ENCODE data around the gene CYP2J2.
"Not testable (repeated sequence)": the region's sequence is repeated elsewhere in the genome, so short reads cannot be mapped to it uniquely, and the experiment has no call there.

Gene CYP2J2

GRCh38 chr1:59866462-59866861 lies 60.1 kb downstream of the CYP2J2 start:
- no peak for DNase-seq (ENCODE audit: low read depth, low spot score)

DNA sequence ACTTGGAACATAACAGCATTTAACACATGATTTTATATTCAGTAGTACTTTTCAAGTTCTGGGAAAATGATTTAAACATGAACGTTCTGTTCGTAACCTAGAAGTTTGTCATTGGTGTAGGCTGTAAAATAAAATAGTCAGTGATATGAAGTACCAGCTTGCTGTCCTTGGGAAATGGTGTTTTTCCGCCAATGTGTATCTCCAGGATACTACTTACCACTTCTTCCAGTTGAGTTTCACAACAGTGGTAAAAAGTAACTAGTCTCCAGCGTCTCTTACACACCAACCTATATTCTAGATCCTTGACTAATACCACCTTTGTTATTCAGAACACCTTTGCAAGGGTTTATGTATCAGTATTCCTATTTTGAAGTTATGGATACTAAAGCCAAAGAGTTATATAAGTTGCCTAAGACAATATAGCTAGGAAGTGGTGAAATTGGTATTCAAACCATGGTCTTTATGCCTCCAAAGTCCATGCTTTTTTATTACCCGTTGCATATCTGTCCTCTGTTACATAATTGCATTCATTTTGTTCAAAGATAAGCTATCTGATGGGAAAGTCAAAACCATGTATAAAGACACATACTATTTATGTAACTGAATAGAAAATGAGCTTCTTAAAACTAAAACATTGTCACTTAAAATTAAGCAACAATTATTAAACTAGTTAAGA lies 68.8 kb downstream of the CYP2J2 start:
- no peak for DNase-seq (ENCODE audit: low read depth, low spot score)

- no peak for DNase-seq (ENCODE audit: low read depth, low spot score)
These were observed 69.7 kb downstream of the CYP2J2 start for GRCh38 chr1:59856725-59857338.

GRCh38 chr1:59855297-59855696 lies 71.3 kb downstream of the CYP2J2 start:
- DNase-seq (ENCODE audit: low read depth, low spot score): not testable (repeated sequence)

- no peak for DNase-seq (ENCODE audit: low read depth, low spot score)
These were observed 74.5 kb downstream of the CYP2J2 start for GRCh38 chr1:59852117-59852516.

DNA sequence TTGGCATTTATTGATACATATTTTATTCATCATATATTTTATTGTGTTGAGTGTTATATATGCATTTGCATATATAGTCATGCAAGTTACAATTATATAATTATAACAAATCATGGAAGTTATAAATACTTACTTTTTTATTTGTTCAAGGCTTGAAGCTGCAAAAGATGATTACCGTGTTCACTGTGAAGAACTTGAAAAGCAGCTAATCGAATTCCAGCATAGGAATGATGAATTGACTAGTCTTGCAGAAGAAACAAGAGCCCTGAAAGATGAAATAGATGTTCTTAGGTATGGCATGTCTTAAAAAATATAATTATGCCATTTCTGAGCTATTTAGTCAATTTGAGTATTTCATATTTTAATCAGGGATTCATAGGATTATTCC lies 79.7 kb downstream of the CYP2J2 start:
- DNase-seq (ENCODE audit: low read depth, low spot score): no peak

DNA sequence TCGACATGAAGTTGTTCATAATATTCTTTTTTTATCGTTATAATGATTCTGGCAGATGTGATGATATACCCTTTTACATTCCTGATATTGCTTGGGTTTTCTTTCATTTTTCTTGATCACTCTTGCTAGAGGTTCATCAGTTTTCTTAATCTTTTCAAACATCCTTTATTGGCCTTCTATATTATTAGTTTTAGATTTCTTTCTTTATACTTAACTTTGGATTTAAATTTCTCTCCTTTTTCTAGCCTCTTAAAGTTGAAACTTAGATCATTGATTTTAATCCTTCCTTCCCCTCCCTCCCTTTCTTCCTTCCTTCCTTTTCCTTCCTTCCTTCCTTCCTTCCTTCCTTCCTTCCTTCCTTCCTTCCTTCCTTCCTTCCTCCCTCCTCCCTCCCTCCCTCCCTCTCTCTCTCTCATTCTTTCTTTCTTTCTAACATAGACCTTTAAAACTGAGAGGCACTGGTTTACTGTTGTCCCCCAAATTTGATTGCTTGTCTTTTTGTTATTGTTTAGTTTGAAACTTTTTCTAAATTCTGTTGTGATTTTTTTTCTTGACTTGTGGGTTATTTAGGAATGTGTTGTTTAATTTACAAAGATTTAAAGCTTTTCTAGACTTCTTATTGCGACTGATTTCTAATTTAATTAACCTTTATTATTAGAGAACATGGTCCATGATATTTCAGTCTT lies 80.2 kb downstream of the CYP2J2 start:
- no peak for DNase-seq (ENCODE audit: low read depth, low spot score)

- no peak for DNase-seq (ENCODE audit: low read depth, low spot score)
These were observed 81.5 kb downstream of the CYP2J2 start for GRCh38 chr1:59845091-59845490.

Data from activated CD4-positive, CD25-positive, alpha-beta regulatory T cell treated with anti-CD3 and anti-CD28 coated beads, Interleukin-2, amount 50 U/mL, for 16 hours (primary cell).